NCI-H2196 treated with DMSO at 0.1 percent for 48 hours (cell line): ENCODE data around the gene NXT1.
A peak's percentile ranks its signal among the peaks of the same experiment; 100 is the strongest.
"Not testable (repeated sequence)": the region's sequence is repeated elsewhere in the genome, so short reads cannot be mapped to it uniquely, and the experiment has no call there.

Source experiments
- DNase-seq: peaks from one replicate; lab custom pipeline; 2025; ENCODE audit not compliant: unreplicated experiment; lab: John Stamatoyannopoulos, UW

The NXT1 gene

GRCh38 chr20:23350196-23350903 lies at the start of gene NXT1:
Gene NXT1, plus strand, starts transcription at chr20:23350791. Its CDS starts 3,251 bp downstream, at chr20:23354042.
- peak; percentile 93 for DNase-seq

GRCh38 chr20:23301436-23302050 lies 49.0 kb upstream of the NXT1 start:
- no peak for DNase-seq

GRCh38 chr20:23302386-23302785 lies 48.2 kb upstream of the NXT1 start:
- DNase-seq, result no peak

GRCh38 chr20:23302801-23303200 lies 47.8 kb upstream of the NXT1 start:
- DNase-seq, result no peak

- DNase-seq, result no peak
Observed at GRCh38 chr20:23303325-23304102, 47.1 kb upstream of the NXT1 start.

GRCh38 chr20:23304616-23305015 lies 46.0 kb upstream of the NXT1 start:
- no peak for DNase-seq

- no peak for DNase-seq
Observed at GRCh38 chr20:23305098-23305497, 45.5 kb upstream of the NXT1 start.

- not testable (repeated sequence) for DNase-seq
Observed at GRCh38 chr20:23307393-23307792, 43.2 kb upstream of the NXT1 start.

- DNase-seq, result no peak
Observed at GRCh38 chr20:23308024-23308423, 42.6 kb upstream of the NXT1 start.

- DNase-seq, result no peak
Observed at GRCh38 chr20:23308908-23309307, 41.7 kb upstream of the NXT1 start.

- DNase-seq, result no peak
Observed at GRCh38 chr20:23309781-23310180, 40.8 kb upstream of the NXT1 start.

GRCh38 chr20:23311947-23312506 lies 38.6 kb upstream of the NXT1 start:
- DNase-seq, result no peak

GRCh38 chr20:23313271-23313670 lies 37.3 kb upstream of the NXT1 start:
- DNase-seq, result no peak

- DNase-seq, result no peak
Observed at GRCh38 chr20:23314699-23315098, 35.9 kb upstream of the NXT1 start.

- no peak for DNase-seq
Observed at GRCh38 chr20:23315099-23315498, 35.5 kb upstream of the NXT1 start.

- no peak for DNase-seq
Observed at GRCh38 chr20:23316626-23317025, 34.0 kb upstream of the NXT1 start.

- DNase-seq, result no peak
Observed at GRCh38 chr20:23317081-23317480, 33.5 kb upstream of the NXT1 start.

GRCh38 chr20:23318347-23318746 lies 32.2 kb upstream of the NXT1 start:
- DNase-seq, result no peak

GRCh38 chr20:23320317-23320716 lies 30.3 kb upstream of the NXT1 start:
- DNase-seq, result no peak

- no peak for DNase-seq
Observed at GRCh38 chr20:23325107-23325506, 25.5 kb upstream of the NXT1 start.

- DNase-seq, result no peak
Observed at GRCh38 chr20:23326774-23327173, 23.8 kb upstream of the NXT1 start.
